ENCODE data around the gene FNDC3B.

The FNDC3B gene

DNA sequence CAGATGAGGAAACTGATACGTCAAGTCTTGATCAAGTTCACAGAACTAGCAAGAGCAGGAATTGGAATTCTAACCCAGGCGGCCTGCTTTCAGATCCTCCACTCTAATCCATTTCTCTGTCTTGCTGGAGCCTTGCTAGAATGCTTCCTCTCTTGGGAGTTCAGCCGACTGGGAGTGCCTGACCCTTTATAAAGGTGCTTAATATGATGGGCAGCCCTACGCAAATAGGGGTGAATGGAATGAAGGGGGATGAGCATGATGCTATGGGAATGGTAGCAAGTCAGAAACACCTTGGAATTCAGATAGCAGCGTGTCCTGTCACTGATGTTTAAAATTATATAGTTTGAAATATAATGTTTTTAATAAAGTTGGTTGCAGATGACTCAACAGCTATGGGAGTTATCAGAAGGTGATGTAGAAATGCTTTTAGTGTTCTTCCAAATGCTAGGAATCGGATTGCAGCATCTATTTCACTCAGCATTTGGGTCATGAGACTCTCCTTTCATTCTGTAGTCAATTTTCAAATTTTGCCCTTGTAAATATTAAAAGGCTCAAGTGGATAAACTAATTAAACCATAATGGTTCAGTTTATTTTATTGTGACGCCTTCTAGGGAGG, 150.7 kb downstream of the FNDC3B start:
- peak; percentile 60 for DNase-seq (ENCODE audit: low read depth)

DNA sequence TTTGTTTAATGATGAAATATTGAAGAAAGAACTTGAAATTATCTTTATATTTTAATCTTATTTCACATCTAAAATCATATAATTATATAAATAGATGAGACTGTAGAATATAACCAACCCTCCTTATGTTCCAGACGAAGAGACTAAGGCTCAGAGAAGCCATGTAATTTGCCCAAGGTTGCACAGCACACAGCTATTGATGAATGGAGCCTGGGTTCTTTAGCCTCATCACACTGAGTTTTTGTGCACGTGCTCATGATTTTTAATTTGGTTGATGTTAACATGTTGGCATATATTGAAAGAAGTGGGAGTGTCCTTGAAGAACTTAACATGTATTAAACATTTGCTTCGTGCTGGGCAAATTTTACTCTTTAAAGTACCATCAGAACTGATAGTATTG, 151.6 kb downstream of the FNDC3B start:
- no peak for DNase-seq (ENCODE audit: low read depth)
- H3K4me3 ChIP-seq (ENCODE audit: control insufficient read depth, low read depth, low read length): no peak overlapping the region
- TF ChIP-seq, protein P1, sequence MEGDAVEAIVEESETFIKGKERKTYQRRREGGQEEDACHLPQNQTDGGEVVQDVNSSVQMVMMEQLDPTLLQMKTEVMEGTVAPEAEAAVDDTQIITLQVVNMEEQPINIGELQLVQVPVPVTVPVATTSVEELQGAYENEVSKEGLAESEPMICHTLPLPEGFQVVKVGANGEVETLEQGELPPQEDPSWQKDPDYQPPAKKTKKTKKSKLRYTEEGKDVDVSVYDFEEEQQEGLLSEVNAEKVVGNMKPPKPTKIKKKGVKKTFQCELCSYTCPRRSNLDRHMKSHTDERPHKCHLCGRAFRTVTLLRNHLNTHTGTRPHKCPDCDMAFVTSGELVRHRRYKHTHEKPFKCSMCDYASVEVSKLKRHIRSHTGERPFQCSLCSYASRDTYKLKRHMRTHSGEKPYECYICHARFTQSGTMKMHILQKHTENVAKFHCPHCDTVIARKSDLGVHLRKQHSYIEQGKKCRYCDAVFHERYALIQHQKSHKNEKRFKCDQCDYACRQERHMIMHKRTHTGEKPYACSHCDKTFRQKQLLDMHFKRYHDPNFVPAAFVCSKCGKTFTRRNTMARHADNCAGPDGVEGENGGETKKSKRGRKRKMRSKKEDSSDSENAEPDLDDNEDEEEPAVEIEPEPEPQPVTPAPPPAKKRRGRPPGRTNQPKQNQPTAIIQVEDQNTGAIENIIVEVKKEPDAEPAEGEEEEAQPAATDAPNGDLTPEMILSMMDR (conservative IDR thresholded peaks at IDR 0.05; ENCODE audit: control insufficient read depth, insufficient read depth, low read depth, low read length): no peak

More for the DNA sequence above, 150.7 kb downstream of the FNDC3B start:
- H3K4me3 ChIP-seq (ENCODE audit: control insufficient read depth, low read depth, low read length): no peak overlapping the region
- TF ChIP-seq, protein P1 (conservative IDR thresholded peaks at IDR 0.05; ENCODE audit: control insufficient read depth, insufficient read depth, low read depth, low read length): no peak

DNA sequence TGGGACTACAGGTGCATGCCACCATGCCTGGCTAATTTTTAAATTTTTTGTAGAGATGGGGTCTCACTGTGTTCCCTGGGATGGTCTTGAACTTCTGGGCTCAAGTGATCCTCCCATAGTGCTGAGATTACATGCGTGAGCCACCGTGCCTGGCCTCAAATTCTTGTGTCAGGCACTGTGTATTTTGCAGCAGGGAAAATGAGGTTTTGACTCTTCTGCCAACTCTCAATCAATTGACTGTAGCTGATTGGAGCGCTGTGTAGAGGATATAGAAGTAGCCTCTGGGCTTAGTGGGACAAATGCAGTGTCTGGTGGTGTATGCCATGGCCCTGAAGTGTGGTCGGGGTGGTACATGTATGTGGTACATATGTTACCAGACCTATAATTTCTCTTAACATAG, 152.3 kb downstream of the FNDC3B start:
- TF ChIP-seq, protein P1 (conservative IDR thresholded peaks at IDR 0.05; ENCODE audit: control insufficient read depth, insufficient read depth, low read depth, low read length): no peak
- DNase-seq (ENCODE audit: low read depth): no peak
- no peak overlapping the region for H3K4me3 ChIP-seq (ENCODE audit: control insufficient read depth, low read depth, low read length)

DNA sequence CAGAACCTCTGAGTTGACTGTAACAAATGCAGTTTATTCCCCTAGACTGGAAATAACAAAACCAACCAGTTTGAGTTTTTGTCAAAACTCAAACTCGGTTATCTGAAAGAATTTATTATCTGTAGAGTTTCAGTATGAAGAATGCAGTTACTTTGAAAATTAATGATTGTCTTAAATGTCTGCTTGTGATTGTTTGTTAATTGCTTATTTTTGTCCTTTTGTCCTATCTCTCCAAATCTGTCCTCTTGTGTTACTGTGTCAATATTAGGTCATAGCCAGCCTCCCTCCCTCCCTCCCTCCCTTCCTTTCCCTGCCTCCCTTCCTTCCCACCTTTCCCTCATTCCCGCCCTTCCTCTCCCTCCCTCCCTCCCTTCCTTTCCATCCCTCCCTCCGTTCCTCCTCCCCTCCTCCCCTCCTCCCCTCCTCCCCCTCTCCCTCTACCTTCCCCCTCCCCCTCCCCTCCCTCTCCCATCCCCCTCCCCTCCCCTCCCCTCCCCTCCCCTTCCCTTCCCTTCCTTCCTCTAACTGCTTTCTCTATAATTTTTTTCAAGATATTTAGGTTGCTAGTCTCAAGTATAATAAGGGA, 153.5 kb downstream of the FNDC3B start:
- TF ChIP-seq, protein P1 (conservative IDR thresholded peaks at IDR 0.05; ENCODE audit: control insufficient read depth, insufficient read depth, low read depth, low read length): no peak
- DNase-seq (ENCODE audit: low read depth): no peak
- H3K4me3 ChIP-seq (ENCODE audit: control insufficient read depth, low read depth, low read length): no peak overlapping the region

DNA sequence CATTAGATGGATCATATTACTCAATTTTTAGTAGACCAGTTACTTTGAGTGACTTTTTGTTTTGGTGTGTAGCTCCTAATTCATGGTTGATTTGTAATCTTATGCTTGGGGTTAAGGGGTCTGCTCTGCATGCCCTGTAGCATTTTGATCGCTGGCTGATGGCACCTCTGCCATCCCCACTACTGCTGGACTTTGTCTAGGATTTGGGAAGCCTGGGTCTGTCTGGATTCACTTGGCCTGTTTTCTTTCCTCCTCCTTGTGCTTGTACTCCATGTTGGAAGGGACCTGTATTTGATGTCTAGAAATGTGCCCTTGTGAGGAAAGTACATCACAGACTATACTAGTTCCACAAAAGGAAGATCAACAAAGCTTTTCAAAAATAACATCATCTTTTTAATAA, 154.1 kb downstream of the FNDC3B start:
- no peak for DNase-seq (ENCODE audit: low read depth)
- TF ChIP-seq, protein P1 (conservative IDR thresholded peaks at IDR 0.05; ENCODE audit: control insufficient read depth, insufficient read depth, low read depth, low read length): no peak
- H3K4me3 ChIP-seq (ENCODE audit: control insufficient read depth, low read depth, low read length): no peak overlapping the region

DNA sequence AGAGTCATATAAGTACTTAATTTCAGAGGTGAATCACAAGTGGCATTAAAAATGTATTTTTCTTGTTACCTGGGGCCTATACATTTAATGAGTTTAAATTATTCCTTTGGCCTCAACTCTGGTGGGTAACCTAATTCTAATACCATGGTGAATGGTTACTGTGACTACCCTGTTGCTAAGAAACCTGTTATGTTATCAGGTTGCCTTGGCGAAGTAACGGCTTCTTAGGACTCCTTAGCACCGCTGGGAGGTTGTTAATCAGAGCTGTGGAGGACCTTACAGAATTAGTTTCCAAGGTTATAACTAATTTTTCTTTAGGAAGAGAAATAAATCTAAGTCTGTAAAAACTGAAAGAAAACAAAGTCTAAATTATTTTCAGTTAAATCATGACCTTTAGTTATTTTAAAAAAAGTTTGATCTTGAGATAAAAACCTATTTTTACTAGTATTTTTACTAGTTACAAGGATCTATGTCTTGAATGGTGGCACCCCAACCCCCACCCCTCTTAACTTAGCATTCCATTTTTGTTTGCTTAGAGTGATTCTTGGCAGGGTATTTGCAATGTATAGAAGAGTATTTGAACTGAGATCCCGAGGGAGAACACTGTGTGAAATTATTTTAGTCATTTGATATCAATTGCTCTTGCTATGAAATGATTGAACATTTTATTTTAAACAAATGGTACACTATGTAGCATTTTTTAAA, 155.5 kb downstream of the FNDC3B start:
- H3K4me3 ChIP-seq (ENCODE audit: control insufficient read depth, low read depth, low read length): no peak overlapping the region
- TF ChIP-seq, protein P1 (conservative IDR thresholded peaks at IDR 0.05; ENCODE audit: control insufficient read depth, insufficient read depth, low read depth, low read length): no peak
- DNase-seq (ENCODE audit: low read depth): peak; percentile 49

Measured in fibroblast of mammary gland (primary cell).